ENCODE results near the gene MTHFSD. TPM values are rescaled to one million over a fixed set of nuclear protein-coding genes. Genes with fewer than 3 reads are reported as not detected.

MTHFSD gene
- total and polyA plus RNA-seq, 10 of the 15 experiments (the other 5 are each of a cell fraction or from before 2014, with no cell fraction given), result 2.2 to 24.5 (median 18.1) TPM

DNA sequence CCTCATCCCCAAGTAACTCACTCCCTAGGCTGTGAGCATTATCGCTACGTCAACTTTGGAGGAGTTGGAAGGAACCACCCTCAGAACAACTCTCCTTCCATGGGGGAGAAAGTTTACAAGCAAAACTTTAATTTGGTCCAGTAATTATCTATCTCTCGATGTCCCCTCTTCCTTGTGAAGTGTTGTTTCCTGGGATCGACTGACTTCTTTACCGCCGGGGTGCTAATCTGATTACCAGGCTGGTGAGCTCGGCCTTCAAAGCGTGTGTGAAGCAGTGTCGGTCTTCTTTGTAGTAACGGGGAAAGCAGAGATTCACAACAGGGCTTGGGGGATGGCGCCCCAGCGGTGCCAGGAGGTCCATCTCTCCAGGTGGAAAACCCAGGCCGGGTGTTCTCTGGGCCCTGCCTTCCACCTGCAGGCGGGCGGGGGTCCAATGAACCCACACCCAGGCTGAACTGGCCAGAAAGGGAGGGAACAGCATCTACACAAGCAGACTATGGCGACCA, 59.2 kb downstream of the MTHFSD start:
- 15% methylated on average over 16 of the region's 16 CpGs for WGBS (ENCODE audit: insufficient coverage, insufficient replicate concordance, low lambda C conversion rate, missing lambda C conversion rate)
- Histone ChIP-seq H3K4me2 (ENCODE audit: control insufficient read depth, insufficient read depth) (no peak overlapping the region), H3K4me3 (no peak overlapping the region), H4K20me1 (ENCODE audit: control insufficient read depth, insufficient read depth) (no peaks in the 10 kb centered on the region), H3K9ac (ENCODE audit: control insufficient read depth, insufficient read depth, low read length) (no peak overlapping the region), H3K9me3 (replicated peaks; ENCODE audit: control insufficient read depth, insufficient read depth, low read length) (no peaks in the 10 kb centered on the region), H2AFZ (ENCODE audit: control insufficient read depth, low read depth, low read length) (no peak overlapping the region), H3K36me3 (ENCODE audit: control insufficient read depth in 2 of 2, insufficient read depth in 2 of 2, low read length in 1 of 2) (no peaks in the 10 kb centered on the region), H3K79me2 (ENCODE audit: control insufficient read depth, insufficient read depth, low read length) (no peaks in the 10 kb centered on the region), H3K27me3 (replicated peaks in 1 of 2; ENCODE audit: control insufficient read depth in 2 of 2, insufficient read depth in 2 of 2, low read length in 1 of 2) (peaks cover 13 to 16% of the 10 kb centered on the region in 2 experiments), H3K4me1 (ENCODE audit: control insufficient read depth, insufficient read depth, low read length) (no peaks in the 10 kb centered on the region), H3K27ac (ENCODE audit: control insufficient read depth, insufficient read depth) (no peak overlapping the region)
- no peak for TF ChIP-seq NBN (IDR thresholded peaks at IDR 0.05)
- no peak for TF ChIP-seq TCF7 (IDR thresholded peaks at IDR 0.05; ENCODE audit: borderline replicate concordance)
- no peak for TF ChIP-seq POLR2AphosphoS2 (IDR thresholded peaks at IDR 0.05; ENCODE audit: low read depth, low read length)
- TF ChIP-seq, protein P1, sequence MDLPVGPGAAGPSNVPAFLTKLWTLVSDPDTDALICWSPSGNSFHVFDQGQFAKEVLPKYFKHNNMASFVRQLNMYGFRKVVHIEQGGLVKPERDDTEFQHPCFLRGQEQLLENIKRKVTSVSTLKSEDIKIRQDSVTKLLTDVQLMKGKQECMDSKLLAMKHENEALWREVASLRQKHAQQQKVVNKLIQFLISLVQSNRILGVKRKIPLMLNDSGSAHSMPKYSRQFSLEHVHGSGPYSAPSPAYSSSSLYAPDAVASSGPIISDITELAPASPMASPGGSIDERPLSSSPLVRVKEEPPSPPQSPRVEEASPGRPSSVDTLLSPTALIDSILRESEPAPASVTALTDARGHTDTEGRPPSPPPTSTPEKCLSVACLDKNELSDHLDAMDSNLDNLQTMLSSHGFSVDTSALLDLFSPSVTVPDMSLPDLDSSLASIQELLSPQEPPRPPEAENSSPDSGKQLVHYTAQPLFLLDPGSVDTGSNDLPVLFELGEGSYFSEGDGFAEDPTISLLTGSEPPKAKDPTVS (IDR thresholded peaks at IDR 0.05; ENCODE audit: low read depth, low read length), result no peak
- no peak for TF ChIP-seq SUPT20H (IDR thresholded peaks at IDR 0.05; ENCODE audit: borderline replicate concordance, control insufficient read depth, low read depth, low read length)
- no peak for TF ChIP-seq IRF3 (IDR thresholded peaks at IDR 0.05)
- TF ChIP-seq, protein P2, sequence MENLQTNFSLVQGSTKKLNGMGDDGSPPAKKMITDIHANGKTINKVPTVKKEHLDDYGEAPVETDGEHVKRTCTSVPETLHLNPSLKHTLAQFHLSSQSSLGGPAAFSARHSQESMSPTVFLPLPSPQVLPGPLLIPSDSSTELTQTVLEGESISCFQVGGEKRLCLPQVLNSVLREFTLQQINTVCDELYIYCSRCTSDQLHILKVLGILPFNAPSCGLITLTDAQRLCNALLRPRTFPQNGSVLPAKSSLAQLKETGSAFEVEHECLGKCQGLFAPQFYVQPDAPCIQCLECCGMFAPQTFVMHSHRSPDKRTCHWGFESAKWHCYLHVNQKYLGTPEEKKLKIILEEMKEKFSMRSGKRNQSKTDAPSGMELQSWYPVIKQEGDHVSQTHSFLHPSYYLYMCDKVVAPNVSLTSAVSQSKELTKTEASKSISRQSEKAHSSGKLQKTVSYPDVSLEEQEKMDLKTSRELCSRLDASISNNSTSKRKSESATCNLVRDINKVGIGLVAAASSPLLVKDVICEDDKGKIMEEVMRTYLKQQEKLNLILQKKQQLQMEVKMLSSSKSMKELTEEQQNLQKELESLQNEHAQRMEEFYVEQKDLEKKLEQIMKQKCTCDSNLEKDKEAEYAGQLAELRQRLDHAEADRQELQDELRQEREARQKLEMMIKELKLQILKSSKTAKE (IDR thresholded peaks at IDR 0.05; ENCODE audit: low read depth, poor library complexity, severe bottlenecking), result no peak
- TF ChIP-seq CBX5 (IDR thresholded peaks at IDR 0.05; ENCODE audit: low read depth), result no peak
- TF ChIP-seq POU2F2 (IDR thresholded peaks at IDR 0.05; ENCODE audit: borderline replicate concordance, low read depth, low read length), result no peak
- TF ChIP-seq TARDBP (IDR thresholded peaks at IDR 0.05; ENCODE audit: borderline replicate concordance), result no peak
- no peak for TF ChIP-seq MEF2A (IDR thresholded peaks at IDR 0.05; ENCODE audit: insufficient read depth, low read depth, low read length)
- TF ChIP-seq NR2C2 (IDR thresholded peaks at IDR 0.05; ENCODE audit: borderline replicate concordance, control insufficient read depth, insufficient read length, low read depth), result no peak
- TF ChIP-seq ZNF622 (IDR thresholded peaks at IDR 0.05), result no peak
- no peak for TF ChIP-seq SREBF2 (IDR thresholded peaks at IDR 0.05; ENCODE audit: low read length)
- TF ChIP-seq CHD1 (IDR thresholded peaks at IDR 0.05; ENCODE audit: low read depth, low read length), result no peak
- no peak for TF ChIP-seq RFX5 (IDR thresholded peaks at IDR 0.05; ENCODE audit: low read depth, low read length)
- TF ChIP-seq ATF7 (IDR thresholded peaks at IDR 0.05; ENCODE audit: low read depth), result no peak
- ChIA-PET SMC1A (ENCODE audit: uncharacterized antibody, unreplicated experiment) (no interaction called here), RAD21 (ENCODE audit: unreplicated experiment) (no interaction called here), POLR2A (interaction anchor here (0.7 kb wide), 1 partner anchor 13 kb away, joined by 4 read pairs; no protein-coding TSS in a partner anchor), CTCF (no interaction called here)
- ATAC-seq, result no peak
- intact Hi-C loops (cut with micrococcal nuclease; ENCODE audit: unreplicated experiment) (no loop called here), in situ Hi-C loops (cut with MboI) (no loop called here)
- BruUV-seq (replicated peaks), result no TSS peak
- FAIRE-seq, result no peak
- no peak for DNase-seq (ENCODE audit: low read depth, low spot score)

Data from GM12878 (cell line).